B cell (primary cell): ENCODE results near the gene PHKG1. TPM values are rescaled to one million over a fixed set of nuclear protein-coding genes. Genes with fewer than 3 reads are reported as not detected.

Experiments used
- ATAC-seq: fragments of 200-7000 bp; cut with Tn5 transposase; one replicate; pipeline ENCODE4 v1.10.0; 2021; ENCODE audit warnings: low read depth, mild to moderate bottlenecking, moderate number of reproducible peaks, moderate library complexity
- CTCF ChIA-PET: fragments of 350-600 bp; sonication (Branson Sonifier 250); formaldehyde crosslinking; loops from one replicate; lab custom pipeline; 2021; ENCODE audit warnings: antibody characterized with exemption, inconsistent platforms; lab: Charles Lee
- POLR2A ChIA-PET: fragments of 350-600 bp; sonication (Branson Sonifier 250); formaldehyde crosslinking; loops from one replicate; lab custom pipeline; 2021; ENCODE audit warnings: antibody characterized with exemption; lab: Charles Lee
- DNase-seq: peaks from one replicate; pipeline ENCODE4 v3.0.0; 2013
- H2AFZ ChIP-seq: 2 replicates; pipeline ENCODE4 v1.6.1; 2012; ENCODE audit warnings: mild to moderate bottlenecking, low read depth, low read length; ENCODE audit not compliant: insufficient read depth, poor library complexity, severe bottlenecking
- H3K27ac ChIP-seq, 2 donors: 1 replicate in 1 of 2; 2 replicates in 1 of 2; pipeline ENCODE4 v1.5.1; 2012 to 2013; ENCODE audit warnings: low read length in 2 of 2, mild to moderate bottlenecking in 2 of 2, moderate library complexity in 1 of 2
- H3K27me3 ChIP-seq, 4 experiments: fragments of 200-600 bp in 1 of 4; sonication (generic) in 1 of 4; replicated peaks in 1 of 4; 1 replicate in 2 of 4; 2 replicates in 2 of 4; pipeline versions ENCODE4 v1.6.1 to v1.7.0; 2013 to 2016; ENCODE audit warnings: low read length in 3 of 4, mild to moderate bottlenecking in 2 of 4, mixed read lengths in 1 of 4, moderate library complexity in 1 of 4; ENCODE audit not compliant: insufficient read depth in 4 of 4, control insufficient read depth in 3 of 4; ENCODE audit errors: control extremely low read depth in 1 of 4
- H3K36me3 ChIP-seq, 2 experiments: replicated peaks in 1 of 2; 1 replicate in 1 of 2; 2 replicates in 1 of 2; pipeline versions ENCODE4 v1.6.1 to v1.7.1; 2013; ENCODE audit warnings: low read length in 1 of 2; ENCODE audit not compliant: insufficient read depth in 2 of 2, control insufficient read depth in 1 of 2; ENCODE audit errors: control extremely low read depth in 1 of 2, extremely low read depth in 1 of 2
- H3K4me1 ChIP-seq, 2 donors: fragments of 200-600 bp in 1 of 2; sonication (generic) in 1 of 2; 1 replicate in 1 of 2; 2 replicates in 1 of 2; pipeline versions ENCODE4 v1.5.1 to v1.6.1; 2013 to 2017; ENCODE audit warnings: low read length in 2 of 2; ENCODE audit not compliant: control insufficient read depth in 2 of 2, insufficient read depth in 2 of 2
- H3K4me2 ChIP-seq: replicated peaks from 2 replicates; pipeline ENCODE3; 2012; ENCODE audit warnings: mild to moderate bottlenecking, low read depth, low read length; ENCODE audit not compliant: poor library complexity, severe bottlenecking
- H3K4me3 ChIP-seq, 5 experiments: fragments of 200-600 bp in 1 of 5; sonication (generic) in 1 of 5; 1 replicate in 3 of 5; 2 replicates in 2 of 5; pipeline versions ENCODE4 v1.5.1 to v1.7.0; 2011 to 2016; ENCODE audit warnings: low read length in 4 of 5, mild to moderate bottlenecking in 4 of 5, low read depth in 2 of 5, control low read depth in 1 of 5, moderate library complexity in 1 of 5; ENCODE audit not compliant: insufficient read depth in 1 of 5; ENCODE audit errors: control extremely low read depth in 1 of 5, extremely low read depth in 1 of 5
- H3K79me2 ChIP-seq: fragments of 200-600 bp; sonication (generic); one replicate; pipeline ENCODE4 v1.6.0; 2016; ENCODE audit warnings: low read length; ENCODE audit not compliant: control insufficient read depth, insufficient read depth
- H3K9ac ChIP-seq: fragments of 200-600 bp; sonication (generic); 2 replicates; pipeline ENCODE4 v1.6.1; 2017; ENCODE audit warnings: mild to moderate bottlenecking, low read length, moderate library complexity
- H3K9me3 ChIP-seq, 3 donors: one replicate each; pipeline versions ENCODE4 v1.6.1 to v1.7.1; 2013; ENCODE audit warnings: low read length in 2 of 3; ENCODE audit not compliant: control insufficient read depth in 2 of 3, insufficient read depth in 1 of 3; ENCODE audit errors: control extremely low read depth in 1 of 3
- H4K20me1 ChIP-seq: 2 replicates; pipeline ENCODE4 v1.6.0; 2012; ENCODE audit warnings: mild to moderate bottlenecking, low read length; ENCODE audit not compliant: insufficient read depth, control insufficient read depth, poor library complexity, severe bottlenecking
- H3K27ac Mint-ChIP-seq: one replicate; pipeline ENCODE4 v1.8.0; 2021; ENCODE audit warnings: mixed read lengths
- H3K27me3 Mint-ChIP-seq: one replicate; pipeline ENCODE4 v1.8.0; 2021; ENCODE audit warnings: mixed read lengths
- H3K4me1 Mint-ChIP-seq: one replicate; pipeline ENCODE4 v1.8.0; 2021; ENCODE audit warnings: mixed read lengths
- H3K4me3 Mint-ChIP-seq: one replicate; pipeline ENCODE4 v1.8.0; 2021; ENCODE audit warnings: mixed read lengths
- H3K9me3 Mint-ChIP-seq: one replicate; pipeline ENCODE4 v1.8.0; 2022; ENCODE audit warnings: mixed read lengths; ENCODE audit not compliant: insufficient read depth
- EZH2 ChIP-seq: IDR thresholded peaks from 2 replicates; pipeline ENCODE4 v1.6.1; 2012; ENCODE audit warnings: borderline replicate concordance, low read depth, mild to moderate bottlenecking, moderate library complexity, low read length; ENCODE audit not compliant: insufficient read depth, poor library complexity, severe bottlenecking
- WGBS: methylation state at CpG from one replicate; pipeline ENCODE4 v1.1.5; 2013; ENCODE audit warnings: missing lambda C conversion rate; ENCODE audit not compliant: insufficient coverage; 5-methylcytosine and 5-hydroxymethylcytosine counted together
- intact Hi-C: fragments of 100-400 bp; cut with micrococcal nuclease; formaldehyde crosslinking; loops from one replicate; pipeline ENCODE4 v1.10.0; 2022
- polyA plus RNA-seq: library from polyadenylated mRNA; depleted of rRNA; stranded (reverse); fragments of >200 nt; gene quantifications from 2 replicates; pipeline ENCODE4 v1.2.3, GENCODE V29; 2012
- total RNA-seq, 2 donors: library from RNA; stranded (reverse); fragments of 120-200 nt in 1 of 2; gene quantifications; 1 replicate in 1 of 2; 2 replicates in 1 of 2; pipeline versions ENCODE4 v1.2.3 to v1.2.4, GENCODE V29; 2013 to 2022
- TF ChIP-seq, protein P1 (sequence below): fragments of 200-600 bp; IDR thresholded peaks from one replicate; pipeline ENCODE4 v1.8.0; 2022; ENCODE audit warnings: antibody characterized with exemption, mild to moderate bottlenecking

The PHKG1 gene
- total and polyA plus RNA-seq, 2 donors (not counting 1 experiment from before 2014, with no cell fraction given), result 1.9 to 4.0 TPM

DNA sequence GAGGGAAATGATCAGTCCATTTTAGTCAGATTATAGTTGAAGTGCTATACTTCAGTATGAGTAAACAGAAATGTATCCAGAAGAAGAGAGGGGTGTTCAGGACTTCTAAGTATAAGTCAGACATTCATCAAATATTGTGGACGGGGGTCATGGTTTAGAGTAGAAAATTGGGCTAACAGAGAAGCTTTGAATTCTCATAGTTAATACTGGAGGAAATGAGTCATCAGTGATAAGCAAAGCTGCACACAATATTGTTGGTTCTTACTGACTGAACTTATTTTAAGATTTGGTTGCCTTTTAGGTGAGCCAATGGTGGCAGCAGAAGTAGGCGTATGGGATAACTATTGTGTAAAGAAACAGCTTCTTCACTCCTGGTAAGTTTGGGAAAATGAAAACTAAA lies 30.4 kb downstream of the PHKG1 start:
- H3K4me3 Mint-ChIP-seq, result peak overlapping the region; percentile 7
- Histone ChIP-seq H3K36me3 (peaks cover 22 to 45% of the 10 kb centered on the region in 2 experiments), H3K27me3 (no peaks in the 10 kb centered on the region), H3K9ac (no peak overlapping the region), H2AFZ (no peak overlapping the region), H3K9me3 (no peaks in the 10 kb centered on the region), H3K27ac (peak overlapping the region in 1 of 2 donors; percentile 31), H3K4me1 (peaks cover 5 to 12% of the 10 kb centered on the region in 2 donors), H3K79me2 (peaks cover 13% of the 10 kb centered on the region), H4K20me1 (no peaks in the 10 kb centered on the region), H3K4me3 (no peak overlapping the region), H3K4me2 (no peak overlapping the region)
- intact Hi-C loops, result no loop called here
- DNase-seq (no peak), ATAC-seq (no peak)
- WGBS, result 100% methylated on average over 1 of the region's 2 CpGs
- no peaks in the 10 kb centered on the region for H3K9me3 Mint-ChIP-seq
- peaks cover 22% of the 10 kb centered on the region for H3K4me1 Mint-ChIP-seq
- ChIA-PET CTCF (interaction anchor here (1.2 to 1.7 kb wide), 2 partner anchors 11 to 29 kb away, joined by 4 read pairs; no protein-coding TSS in a partner anchor), POLR2A (interaction anchor here (0.9 kb wide), 1 partner anchor 11 kb away, joined by 4 read pairs; the partner anchor contains the start of genes CCT6A and PSPH)
- peak overlapping the region; percentile 47 for H3K27ac Mint-ChIP-seq
- no peak for TF ChIP-seq EZH2
- TF ChIP-seq, protein P1, sequence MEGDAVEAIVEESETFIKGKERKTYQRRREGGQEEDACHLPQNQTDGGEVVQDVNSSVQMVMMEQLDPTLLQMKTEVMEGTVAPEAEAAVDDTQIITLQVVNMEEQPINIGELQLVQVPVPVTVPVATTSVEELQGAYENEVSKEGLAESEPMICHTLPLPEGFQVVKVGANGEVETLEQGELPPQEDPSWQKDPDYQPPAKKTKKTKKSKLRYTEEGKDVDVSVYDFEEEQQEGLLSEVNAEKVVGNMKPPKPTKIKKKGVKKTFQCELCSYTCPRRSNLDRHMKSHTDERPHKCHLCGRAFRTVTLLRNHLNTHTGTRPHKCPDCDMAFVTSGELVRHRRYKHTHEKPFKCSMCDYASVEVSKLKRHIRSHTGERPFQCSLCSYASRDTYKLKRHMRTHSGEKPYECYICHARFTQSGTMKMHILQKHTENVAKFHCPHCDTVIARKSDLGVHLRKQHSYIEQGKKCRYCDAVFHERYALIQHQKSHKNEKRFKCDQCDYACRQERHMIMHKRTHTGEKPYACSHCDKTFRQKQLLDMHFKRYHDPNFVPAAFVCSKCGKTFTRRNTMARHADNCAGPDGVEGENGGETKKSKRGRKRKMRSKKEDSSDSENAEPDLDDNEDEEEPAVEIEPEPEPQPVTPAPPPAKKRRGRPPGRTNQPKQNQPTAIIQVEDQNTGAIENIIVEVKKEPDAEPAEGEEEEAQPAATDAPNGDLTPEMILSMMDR, result no peak
- H3K27me3 Mint-ChIP-seq, result no peaks in the 10 kb centered on the region

DNA sequence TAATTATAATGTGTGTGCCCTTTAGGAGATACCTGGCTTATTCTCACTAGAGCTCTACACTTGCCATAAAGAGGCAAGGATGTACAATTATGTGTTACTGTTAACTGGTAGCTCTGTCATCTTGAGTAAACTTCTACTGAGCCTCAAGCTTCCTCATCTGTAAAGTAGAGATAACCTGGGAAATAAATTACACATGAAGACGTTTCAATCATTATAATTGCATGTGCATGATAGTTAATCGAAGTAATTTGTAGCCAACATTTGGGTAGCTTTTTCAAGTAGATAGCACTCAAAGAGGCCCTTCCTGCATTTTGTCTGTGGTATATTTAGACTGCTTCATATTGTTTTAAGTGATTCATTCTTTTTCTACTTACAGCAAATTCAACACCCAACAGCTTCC lies 38.8 kb downstream of the PHKG1 start:
- intact Hi-C loops, result loop anchor here (5.0 kb wide), 1 partner anchor 167 kb away; the partner anchor contains the start of gene ZNF713
- Histone ChIP-seq H3K9me3 (no peaks in the 10 kb centered on the region), H3K9ac (no peak overlapping the region), H3K79me2 (peaks cover 21% of the 10 kb centered on the region), H2AFZ (no peak overlapping the region), H3K36me3 (peaks cover 7 to 45% of the 10 kb centered on the region in 2 experiments), H3K4me3 (no peak overlapping the region), H3K4me1 (peaks cover 17 to 25% of the 10 kb centered on the region in 2 donors), H3K4me2 (no peak overlapping the region), H3K27ac (no peak overlapping the region), H4K20me1 (no peaks in the 10 kb centered on the region), H3K27me3 (no peaks in the 10 kb centered on the region)
- H3K27ac Mint-ChIP-seq, result no peak overlapping the region
- H3K9me3 Mint-ChIP-seq, result no peaks in the 10 kb centered on the region
- peaks cover 30% of the 10 kb centered on the region for H3K4me1 Mint-ChIP-seq
- TF ChIP-seq, protein P1, result no peak
- no peak for TF ChIP-seq EZH2
- ATAC-seq (no peak), DNase-seq (no peak)
- no CpG with 5 or more reads among the region's 2 CpGs for whole genome bisulfite sequencing
- peak overlapping the region; percentile 35 for H3K4me3 Mint-ChIP-seq
- H3K27me3 Mint-ChIP-seq, result no peaks in the 10 kb centered on the region
- POLR2A ChIA-PET, result interaction anchor here (0.6 kb wide), 1 partner anchor 514 kb away, joined by 3 read pairs; no protein-coding TSS in a partner anchor
- CTCF ChIA-PET, result interaction anchor here (1.2 to 1.9 kb wide), 3 partner anchors 12 to 20 kb away, joined by 3 to 10 read pairs (median 4); no protein-coding TSS in a partner anchor
